ENCODE data around the gene LRRC25.

DNA sequence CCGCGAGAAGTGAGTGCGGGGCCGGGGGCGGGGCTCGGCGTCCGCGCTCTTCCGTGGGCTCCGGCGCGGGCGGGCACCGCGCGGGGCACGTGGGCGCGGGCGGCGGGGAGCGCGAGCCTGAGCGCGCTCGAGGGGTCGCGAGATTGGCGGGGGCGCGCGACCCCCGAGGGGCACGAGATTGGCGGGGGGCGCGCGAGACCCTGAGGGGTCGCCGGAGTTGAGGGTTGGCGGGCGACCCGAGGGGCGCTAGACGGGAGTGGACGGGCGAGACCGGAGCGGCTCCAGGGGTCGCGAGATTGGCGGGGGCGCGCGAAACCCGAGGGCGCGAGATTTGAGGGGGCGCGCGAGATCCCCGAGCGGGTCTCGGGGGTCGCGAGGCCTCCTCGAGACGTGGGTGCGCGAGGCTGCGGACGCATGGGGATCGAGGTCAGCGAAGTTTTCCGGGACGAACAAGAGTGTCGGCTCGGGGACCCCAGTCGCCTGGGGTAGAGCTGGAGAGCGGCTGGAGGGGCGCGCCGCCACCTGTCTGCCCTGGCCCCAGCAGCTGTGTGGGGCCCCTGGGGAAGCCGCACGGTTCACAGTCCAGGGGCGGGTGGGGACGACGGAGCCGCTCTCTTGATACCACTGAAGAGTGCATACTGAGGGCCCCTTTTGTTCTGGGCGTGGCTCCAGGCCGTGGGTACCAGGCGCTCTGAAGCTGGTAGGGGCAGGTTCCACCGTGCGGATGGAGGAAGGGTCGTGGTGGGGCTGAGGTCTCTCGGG, 22.5 kb upstream of the LRRC25 start:
- TF ChIP-seq, protein P1, sequence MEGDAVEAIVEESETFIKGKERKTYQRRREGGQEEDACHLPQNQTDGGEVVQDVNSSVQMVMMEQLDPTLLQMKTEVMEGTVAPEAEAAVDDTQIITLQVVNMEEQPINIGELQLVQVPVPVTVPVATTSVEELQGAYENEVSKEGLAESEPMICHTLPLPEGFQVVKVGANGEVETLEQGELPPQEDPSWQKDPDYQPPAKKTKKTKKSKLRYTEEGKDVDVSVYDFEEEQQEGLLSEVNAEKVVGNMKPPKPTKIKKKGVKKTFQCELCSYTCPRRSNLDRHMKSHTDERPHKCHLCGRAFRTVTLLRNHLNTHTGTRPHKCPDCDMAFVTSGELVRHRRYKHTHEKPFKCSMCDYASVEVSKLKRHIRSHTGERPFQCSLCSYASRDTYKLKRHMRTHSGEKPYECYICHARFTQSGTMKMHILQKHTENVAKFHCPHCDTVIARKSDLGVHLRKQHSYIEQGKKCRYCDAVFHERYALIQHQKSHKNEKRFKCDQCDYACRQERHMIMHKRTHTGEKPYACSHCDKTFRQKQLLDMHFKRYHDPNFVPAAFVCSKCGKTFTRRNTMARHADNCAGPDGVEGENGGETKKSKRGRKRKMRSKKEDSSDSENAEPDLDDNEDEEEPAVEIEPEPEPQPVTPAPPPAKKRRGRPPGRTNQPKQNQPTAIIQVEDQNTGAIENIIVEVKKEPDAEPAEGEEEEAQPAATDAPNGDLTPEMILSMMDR (IDR thresholded peaks at IDR 0.05) = no peak
- TF ChIP-seq POLR2A (IDR thresholded peaks at IDR 0.05) = no peak
